Adrenal gland (tissue), 12 donors: ENCODE data around the gene PRIMA1. TPM values are rescaled to one million over a fixed set of nuclear protein-coding genes. Genes with fewer than 3 reads are reported as not detected.

ENCODE experiments used
- DNase-seq, 7 donors: peaks; one replicate each; pipeline ENCODE4 v3.0.0-alpha.2; 2019 to 2020
- H3K27ac ChIP-seq, 5 donors: fragments of 200-600 bp; sonication (generic) in 4 of 5; 1 replicate in 3 of 5; 2 replicates in 2 of 5; pipeline versions ENCODE4 v1.5.1 to v1.8.0; 2016 to 2020; ENCODE audit warnings: mild to moderate bottlenecking in 1 of 5
- H3K27me3 ChIP-seq: fragments of 200-600 bp; 2 replicates; pipeline ENCODE4 v1.8.0; 2021
- H3K36me3 ChIP-seq, 2 donors: fragments of 200-600 bp; replicated peaks in 1 of 2; 1 replicate in 1 of 2; 2 replicates in 1 of 2; pipeline versions ENCODE4 v1.5.1 to v1.8.0; 2018 to 2022
- H3K4me1 ChIP-seq, 2 donors: fragments of 200-600 bp; replicated peaks in 1 of 2; 1 replicate in 1 of 2; 2 replicates in 1 of 2; pipeline versions ENCODE4 v1.5.1 to v1.8.0; 2018 to 2021
- H3K4me3 ChIP-seq, 4 donors: fragments of 200-600 bp; sonication (generic) in 3 of 4; one replicate each; pipeline ENCODE4 v1.5.1; 2016 to 2018
- H3K9me3 ChIP-seq, 3 donors: fragments of 200-600 bp; sonication (generic) in 1 of 3; replicated peaks in 1 of 3; 1 replicate in 2 of 3; 2 replicates in 1 of 3; pipeline versions ENCODE4 v1.5.1 to v1.8.0; 2016 to 2021
- CTCF ChIP-seq, 6 experiments: fragments of 450-650 bp in 4 of 6; fragments of 200-600 bp in 2 of 6; sonication (generic) in 1 of 6; IDR thresholded peaks; 1 replicate in 5 of 6; 2 replicates in 1 of 6; pipeline versions ENCODE4 v1.5.1 to v1.8.0; 2016 to 2021; ENCODE audit warnings: antibody characterized with exemption in 6 of 6, mild to moderate bottlenecking in 2 of 6, moderate library complexity in 1 of 6
- POLR2A ChIP-seq, 2 donors: fragments of 450-650 bp; IDR thresholded peaks; one replicate each; pipeline ENCODE4 v1.6.1; 2017; ENCODE audit warnings: antibody characterized with exemption in 2 of 2, mild to moderate bottlenecking in 2 of 2, moderate library complexity in 1 of 2
- WGBS, 4 donors: extraction: QIAGEN DNeasy Blood & Tissue Kit in 2 of 4; methylation state at CpG; one replicate each; pipeline versions ENCODE4 v1.1.5 to v1.1.7; 2013 to 2017; 5-methylcytosine and 5-hydroxymethylcytosine counted together
- intact Hi-C, 2 donors: fragments of 100-400 bp; cut with DNase I; formaldehyde crosslinking; loops; one replicate each; pipeline versions ENCODE4 v1.14.1 to v1.15.0; 2022 to 2023
- polyA plus RNA-seq, 3 donors: library from polyadenylated mRNA; stranded (reverse); fragments of 200-250 nt in 2 of 3; fragments of 350-450 nt in 1 of 3; fragmentation: Illumina TruSeq in 1 of 3; extraction: RNeasy Lipid Tissue Mini Kit (QIAGEN cat#74804) in 1 of 3; gene quantifications; one replicate each; pipeline ENCODE4 v1.2.3, GENCODE V29; 2013 to 2014
- total RNA-seq, 9 donors: library from RNA; depleted of rRNA in 4 of 9; stranded (reverse); fragments of >200 nt in 4 of 9; fragments of 120-200 nt in 1 of 9; fragmentation: NEBNext Ultra II Directional in 1 of 9; extraction: Animal tissue kit (Norgen Biotek cat#: 25700) in 1 of 9; gene quantifications; one replicate each; pipeline versions ENCODE4 v1.1.0 to v1.2.4, GENCODE V29; 2013 to 2023
- donor health status: healthy with polysubstance abuse.
- donor health status: Bipolar disorder and iron deficiency.
- donor health status: DM: yes; HTN: yes; CAD: no.
- donor health status: DM: no; HTN: no; CAD: no.
- donor health status: DM: no; HTN: no; CAD: no.
- donor health status: DM: yes; HTN: yes; CAD: no.

PRIMA1 gene
- total and polyA plus RNA-seq, 12 donors, result 0.47 to 4.7 (median 1.7) TPM; not detected in 1

GRCh38 chr14:93804654-93805053, 16.4 kb upstream of the PRIMA1 start:
- H3K4me3 ChIP-seq, result no peak overlapping the region
- no peaks in the 10 kb centered on the region for H3K27me3 ChIP-seq
- no peak overlapping the region for H3K27ac ChIP-seq
- H3K36me3 ChIP-seq, result no peaks in the 10 kb centered on the region
- intact Hi-C loops, result no loop called here
- 56 to 64% (median 59%) methylated on average over 9 of the region's 9 CpGs for WGBS, 4 donors
- no peaks in the 10 kb centered on the region for H3K9me3 ChIP-seq
- H3K4me1 ChIP-seq, result no peaks in the 10 kb centered on the region
- no peak for DNase-seq
- TF ChIP-seq POLR2A (IDR thresholded peaks at IDR 0.05), result no peak
- TF ChIP-seq CTCF (IDR thresholded peaks at IDR 0.05), result no peak

DNA sequence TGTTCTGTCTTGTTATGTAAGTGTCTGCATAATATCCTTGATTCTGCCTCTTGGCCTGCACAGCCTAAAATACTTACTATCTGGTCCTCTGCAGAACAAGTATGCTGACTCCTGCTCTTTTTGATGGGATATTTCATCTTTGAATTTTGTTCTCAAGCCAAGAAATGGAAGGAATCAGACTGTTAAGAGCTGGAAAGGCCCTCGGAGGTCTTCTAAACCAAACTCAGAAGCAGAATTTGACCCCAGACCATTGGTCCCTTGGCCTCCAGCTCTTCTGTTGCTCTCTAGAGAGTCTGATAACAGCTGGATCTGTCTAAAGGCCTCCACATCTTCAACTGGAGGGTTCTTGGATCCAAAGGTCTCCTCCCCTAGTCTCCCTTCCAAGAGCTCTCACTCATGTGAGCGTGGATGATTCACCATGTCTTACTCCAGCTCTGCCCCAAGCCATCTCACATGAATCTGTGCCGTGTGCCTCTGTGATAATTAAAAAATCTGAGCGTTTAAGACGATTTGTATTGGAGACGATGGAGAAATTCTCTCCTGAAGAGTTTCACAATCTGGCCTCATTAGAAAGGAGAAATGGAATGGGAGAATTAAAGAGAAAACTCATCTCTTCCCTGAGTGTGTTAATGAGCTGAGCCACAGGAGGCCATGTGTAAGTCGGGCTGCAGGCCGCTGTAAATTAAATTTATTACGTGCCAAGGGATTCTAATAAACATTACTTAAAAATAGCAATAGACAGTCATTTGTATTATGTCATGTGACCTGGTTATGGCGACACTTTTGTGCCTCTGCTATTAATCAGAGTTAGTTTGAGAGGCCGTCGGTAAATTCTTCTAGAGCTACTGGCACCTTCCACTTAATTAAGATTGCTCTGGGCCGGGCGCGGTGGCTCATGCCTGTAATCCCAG, 15.4 kb upstream of the PRIMA1 start:
- H3K36me3 ChIP-seq, result no peaks in the 10 kb centered on the region
- 70 to 77% (median 75%) methylated on average over 15 of the region's 15 CpGs for WGBS, 4 donors
- no peak overlapping the region for H3K4me3 ChIP-seq
- no peaks in the 10 kb centered on the region for H3K9me3 ChIP-seq
- no peaks in the 10 kb centered on the region for H3K27me3 ChIP-seq
- H3K4me1 ChIP-seq, result no peaks in the 10 kb centered on the region
- H3K27ac ChIP-seq, result no peak overlapping the region
- no peak for DNase-seq
- intact Hi-C loops, result no loop called here
- no peak for TF ChIP-seq CTCF (IDR thresholded peaks at IDR 0.05)
- TF ChIP-seq POLR2A (IDR thresholded peaks at IDR 0.05), result no peak

DNA sequence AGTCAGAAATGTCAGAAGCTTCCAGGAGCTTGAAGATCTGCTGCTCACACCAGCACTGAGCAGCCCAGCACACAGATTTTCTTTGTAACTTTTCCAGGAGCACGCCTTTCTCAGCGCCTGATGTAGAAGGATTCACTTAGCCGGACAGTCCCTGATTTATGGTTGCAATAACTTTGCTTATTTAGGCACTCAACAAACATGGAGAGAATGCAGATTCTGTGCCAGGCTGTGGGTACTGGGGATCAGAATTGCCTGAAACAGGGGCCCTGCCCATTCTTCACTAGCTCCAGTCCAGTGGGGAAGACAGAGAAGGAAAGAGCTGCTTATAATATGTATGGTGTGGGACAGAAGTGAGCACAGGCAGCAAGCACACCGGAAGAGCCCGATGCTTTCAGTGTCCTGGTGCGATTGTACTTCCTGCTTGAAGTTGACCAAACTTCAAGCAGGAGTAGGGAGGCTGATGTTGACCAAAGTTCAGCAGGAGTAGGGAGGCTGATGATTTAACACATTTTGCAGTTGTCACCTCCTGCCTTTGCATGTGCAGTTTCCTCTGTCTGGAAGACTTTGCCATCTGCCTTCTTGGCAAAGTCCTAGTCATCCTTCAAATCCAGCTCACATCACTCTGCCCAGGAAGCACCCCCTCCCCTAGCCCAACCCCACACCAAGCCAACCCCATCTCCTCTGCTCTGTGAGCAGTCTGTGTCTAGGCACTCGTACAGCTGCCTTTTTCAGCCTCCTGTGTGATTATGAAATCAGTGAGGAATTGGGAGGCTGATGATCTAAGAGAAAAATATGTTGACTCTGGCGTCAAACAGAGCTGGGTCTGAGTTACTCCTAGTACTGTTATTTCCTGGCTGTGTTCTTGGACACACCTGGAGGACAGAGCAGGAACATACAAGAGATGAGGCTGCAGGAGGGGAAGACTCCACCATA, 12.0 kb upstream of the PRIMA1 start:
- Histone ChIP-seq H3K4me1 (no peaks in the 10 kb centered on the region), H3K27ac (no peak overlapping the region), H3K4me3 (no peak overlapping the region), H3K36me3 (no peaks in the 10 kb centered on the region), H3K27me3 (no peaks in the 10 kb centered on the region), H3K9me3 (no peaks in the 10 kb centered on the region)
- WGBS, 4 donors, result 56 to 75% (median 63%) methylated on average over 7 to 8 of the region's 8 CpGs
- intact Hi-C loops, result no loop called here
- TF ChIP-seq CTCF (IDR thresholded peaks at IDR 0.05) (no peak), POLR2A (IDR thresholded peaks at IDR 0.05) (no peak)
- DNase-seq, result no peak

DNA sequence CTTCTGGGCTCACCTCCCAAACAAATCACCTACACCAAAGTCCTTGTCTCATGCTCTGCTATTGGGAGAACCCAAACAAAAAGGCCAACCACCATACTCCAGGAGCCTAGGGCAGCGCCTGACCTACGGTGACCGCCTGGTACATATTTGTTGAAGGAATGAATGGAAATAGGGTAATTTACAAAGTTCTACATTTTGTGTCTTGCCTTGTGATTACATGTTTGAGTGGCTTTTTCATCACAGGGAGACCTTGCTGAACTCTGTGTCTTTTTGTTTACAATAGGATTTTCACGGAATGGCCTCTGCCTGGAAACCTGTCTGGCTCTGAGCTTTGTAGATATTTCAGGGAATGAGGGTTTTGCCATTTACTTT, 11.3 kb upstream of the PRIMA1 start:
- H3K4me1 ChIP-seq, result no peaks in the 10 kb centered on the region
- intact Hi-C loops, result no loop called here
- 76 to 86% (median 80%) methylated on average over 4 of the region's 4 CpGs for WGBS, 4 donors
- H3K9me3 ChIP-seq, result no peaks in the 10 kb centered on the region
- H3K4me3 ChIP-seq, result no peak overlapping the region
- H3K27ac ChIP-seq, result no peak overlapping the region
- TF ChIP-seq CTCF (IDR thresholded peaks at IDR 0.05), result no peak
- no peak for TF ChIP-seq POLR2A (IDR thresholded peaks at IDR 0.05)
- no peaks in the 10 kb centered on the region for H3K36me3 ChIP-seq
- H3K27me3 ChIP-seq, result no peaks in the 10 kb centered on the region
- no peak for DNase-seq
